ENCODE results near the gene ZNF646.
A peak's percentile ranks its signal among the peaks of the same experiment; 100 is the strongest.

ZNF646 gene

GRCh38 chr16:31063843-31064611 lies 10.2 kb upstream of the ZNF646 start:
- DNase-seq: no peak

DNA sequence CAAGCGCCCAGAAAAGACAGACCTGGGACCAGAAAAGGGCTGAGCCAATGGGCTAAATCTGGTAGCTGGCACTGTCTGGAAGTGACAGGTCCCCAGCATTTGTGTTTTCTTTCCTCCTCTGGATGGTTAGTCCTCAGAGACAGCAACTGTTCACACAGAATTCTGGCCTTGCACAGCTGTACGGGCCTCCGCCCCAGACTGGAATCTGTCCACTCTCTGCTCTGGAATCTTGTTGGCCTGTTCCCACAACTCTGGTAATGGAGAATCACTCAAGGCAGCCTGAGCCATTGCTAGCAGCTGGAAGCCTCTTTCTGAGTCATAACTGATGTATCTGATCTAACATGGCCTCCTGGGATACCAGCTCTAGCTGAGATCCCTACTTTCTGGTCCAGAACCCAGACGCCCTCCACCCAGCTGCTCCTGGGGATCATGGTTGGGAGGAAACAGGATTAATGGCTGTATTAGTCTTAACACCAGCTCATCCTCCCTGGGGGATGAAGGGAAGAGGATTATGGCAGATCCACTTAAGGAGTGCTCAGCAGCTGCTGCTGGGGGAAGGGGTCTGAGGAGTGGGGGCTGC lies 9.2 kb upstream of the ZNF646 start:
- DNase-seq: no peak

DNA sequence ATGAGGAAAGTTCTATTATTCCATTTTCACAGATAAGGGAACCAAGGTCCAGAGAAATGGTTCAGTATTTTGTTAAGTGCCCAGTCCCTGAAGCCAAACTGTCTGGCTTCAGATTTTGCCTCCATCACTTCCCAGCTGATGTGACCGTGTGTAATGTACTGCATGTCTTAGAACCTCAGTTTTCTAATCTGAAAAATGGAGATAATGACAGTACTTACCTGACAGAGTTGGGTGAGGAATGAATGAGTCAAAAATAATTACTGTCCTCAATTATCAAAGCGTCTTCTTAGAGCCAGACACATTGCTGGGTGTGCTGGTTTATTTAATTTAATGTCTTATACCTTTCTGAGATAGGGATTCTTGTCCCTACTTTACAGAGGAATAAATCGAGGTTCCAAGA lies 6.9 kb upstream of the ZNF646 start:
- DNase-seq: no peak

- DNase-seq: peak; percentile 33 to 58 (median 47)
Observed at GRCh38 chr16:31071861-31072260, 2.4 kb upstream of the ZNF646 start.

DNA sequence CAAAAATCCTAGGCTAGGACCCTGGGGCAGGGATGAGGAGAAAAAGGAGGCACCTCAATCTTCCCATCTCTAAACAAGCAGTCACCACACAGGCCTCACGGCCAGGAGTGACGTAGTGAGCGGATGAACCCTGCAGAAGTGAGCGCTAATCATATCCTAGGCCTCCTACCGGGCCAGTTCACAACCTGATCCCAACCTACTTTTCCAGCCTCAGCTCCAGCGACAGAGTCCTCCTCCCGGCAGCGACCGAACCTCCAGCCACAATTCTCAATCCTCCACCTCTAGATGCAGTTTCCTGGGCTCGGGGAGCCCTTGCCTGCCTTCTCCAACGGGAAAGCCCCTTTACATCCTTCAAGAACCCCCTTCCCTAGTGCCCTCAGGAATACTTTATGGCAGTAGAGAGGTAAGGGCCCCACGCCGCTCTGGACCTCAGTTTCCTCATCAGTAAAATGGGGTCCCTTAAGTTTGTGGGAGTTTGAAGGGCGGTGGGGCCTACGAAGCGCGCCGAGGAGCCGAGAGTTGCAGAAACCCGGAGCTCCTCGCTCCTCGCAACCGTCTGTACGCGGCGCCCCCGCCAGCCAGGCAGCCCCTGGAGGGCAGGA lies 1.6 kb upstream of the ZNF646 start:
- peak in 2 of 3 donors; percentile 32 to 43 for DNase-seq

DNA sequence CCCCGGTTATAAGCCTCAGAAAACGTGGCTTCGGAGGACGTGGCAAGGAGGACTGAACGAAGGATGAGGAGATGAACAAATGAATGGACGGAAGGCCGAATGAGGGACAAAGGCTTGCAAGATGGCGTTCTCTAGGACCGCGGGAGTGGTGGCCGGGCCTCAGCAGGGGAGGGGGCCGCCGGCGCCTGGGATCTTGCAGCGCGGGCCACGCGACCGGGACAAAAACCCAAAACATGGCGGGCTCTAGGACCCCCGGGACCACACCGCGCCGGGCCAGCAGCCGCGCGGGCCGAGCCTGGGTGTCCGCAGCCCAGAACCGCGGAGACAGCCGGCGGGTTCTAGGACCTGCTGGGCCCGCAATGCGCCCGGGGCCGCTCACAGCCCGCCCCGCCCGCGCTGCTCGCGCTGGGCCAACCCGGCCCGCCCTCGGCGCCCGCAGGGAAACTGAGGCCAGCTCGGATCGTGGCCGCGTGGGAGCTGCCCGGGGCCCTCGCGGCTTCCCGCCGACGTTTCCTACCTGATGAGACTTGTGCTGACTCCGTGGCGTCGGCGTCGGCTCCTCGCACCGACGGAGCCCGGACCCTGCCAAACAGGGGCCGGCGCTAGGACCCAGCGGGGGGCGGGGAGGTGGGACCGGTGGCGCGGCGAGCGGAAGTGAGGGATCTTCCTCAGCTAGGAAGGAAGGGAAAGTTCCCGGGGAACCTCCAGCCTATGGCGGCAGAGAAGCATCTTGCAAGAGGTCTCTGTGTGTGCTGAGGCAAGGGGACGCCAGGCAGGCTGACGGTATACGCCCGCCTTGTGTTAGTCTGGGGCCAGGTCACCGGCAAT lies 866 bp upstream of the ZNF646 start:
- DNase-seq: peak; percentile 96 to 98 (median 96)

DNA sequence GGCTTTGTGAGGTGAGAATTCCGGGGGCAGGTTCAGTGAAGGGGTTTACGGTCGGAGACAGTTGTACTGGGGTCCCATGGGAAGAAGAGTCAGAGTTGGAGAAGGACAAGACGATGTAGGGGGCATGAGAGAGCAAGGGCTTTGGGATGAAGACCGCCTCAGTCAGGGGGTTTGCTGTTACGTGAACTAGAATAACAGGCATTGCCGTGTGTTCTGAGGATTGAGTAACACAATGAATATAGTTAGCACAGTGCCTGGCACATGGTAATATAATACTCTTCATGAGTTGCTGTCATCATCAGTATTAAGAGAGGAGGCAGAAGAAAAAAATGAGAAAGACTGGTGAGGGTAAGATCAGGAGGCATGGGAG lies 577 bp downstream of the ZNF646 start:
- no peak for DNase-seq

DNA sequence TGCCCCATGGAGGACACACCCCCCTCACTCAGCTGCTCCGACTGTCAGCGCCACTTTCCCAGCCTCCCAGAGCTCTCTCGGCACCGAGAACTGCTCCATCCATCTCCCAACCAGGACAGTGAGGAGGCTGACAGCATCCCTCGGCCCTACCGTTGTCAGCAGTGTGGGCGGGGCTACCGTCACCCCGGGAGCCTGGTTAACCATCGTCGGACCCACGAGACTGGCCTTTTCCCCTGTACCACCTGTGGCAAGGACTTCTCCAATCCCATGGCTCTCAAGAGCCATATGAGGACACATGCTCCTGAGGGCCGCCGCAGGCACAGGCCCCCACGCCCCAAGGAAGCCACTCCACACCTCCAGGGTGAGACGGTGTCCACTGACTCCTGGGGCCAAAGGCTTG lies 2.1 kb downstream of the ZNF646 start:
- no peak for DNase-seq

GRCh38 chr16:31077024-31077423 lies 2.8 kb downstream of the ZNF646 start:
- no peak for DNase-seq

GRCh38 chr16:31077592-31078396 lies 3.6 kb downstream of the ZNF646 start:
- DNase-seq: no peak

DNA sequence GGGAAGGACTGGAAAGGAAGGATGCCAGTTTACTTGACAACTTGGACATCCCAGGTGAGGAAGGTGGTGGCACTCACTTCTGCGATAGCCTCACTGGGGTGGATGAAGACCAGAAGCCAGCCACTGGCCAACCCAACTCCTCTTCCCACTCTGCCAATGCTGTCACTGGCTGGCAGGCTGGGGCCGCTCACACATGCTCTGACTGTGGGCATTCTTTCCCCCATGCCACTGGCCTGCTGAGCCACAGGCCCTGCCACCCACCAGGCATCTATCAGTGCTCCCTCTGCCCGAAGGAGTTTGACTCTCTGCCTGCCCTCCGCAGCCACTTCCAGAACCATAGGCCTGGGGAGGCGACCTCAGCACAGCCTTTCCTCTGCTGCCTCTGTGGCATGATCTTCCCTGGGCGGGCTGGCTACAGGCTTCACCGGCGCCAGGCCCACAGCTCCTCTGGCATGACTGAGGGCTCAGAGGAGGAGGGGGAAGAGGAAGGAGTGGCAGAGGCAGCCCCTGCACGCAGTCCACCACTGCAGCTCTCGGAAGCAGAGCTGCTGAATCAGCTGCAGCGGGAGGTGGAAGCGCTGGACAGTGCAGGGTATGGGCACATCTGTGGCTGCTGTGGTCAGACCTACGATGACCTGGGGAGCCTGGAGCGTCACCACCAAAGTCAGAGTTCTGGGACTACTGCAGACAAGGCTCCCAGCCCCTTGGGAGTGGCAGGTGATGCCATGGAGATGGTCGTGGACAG lies 4.5 kb downstream of the ZNF646 start:
- no peak for DNase-seq

DNA sequence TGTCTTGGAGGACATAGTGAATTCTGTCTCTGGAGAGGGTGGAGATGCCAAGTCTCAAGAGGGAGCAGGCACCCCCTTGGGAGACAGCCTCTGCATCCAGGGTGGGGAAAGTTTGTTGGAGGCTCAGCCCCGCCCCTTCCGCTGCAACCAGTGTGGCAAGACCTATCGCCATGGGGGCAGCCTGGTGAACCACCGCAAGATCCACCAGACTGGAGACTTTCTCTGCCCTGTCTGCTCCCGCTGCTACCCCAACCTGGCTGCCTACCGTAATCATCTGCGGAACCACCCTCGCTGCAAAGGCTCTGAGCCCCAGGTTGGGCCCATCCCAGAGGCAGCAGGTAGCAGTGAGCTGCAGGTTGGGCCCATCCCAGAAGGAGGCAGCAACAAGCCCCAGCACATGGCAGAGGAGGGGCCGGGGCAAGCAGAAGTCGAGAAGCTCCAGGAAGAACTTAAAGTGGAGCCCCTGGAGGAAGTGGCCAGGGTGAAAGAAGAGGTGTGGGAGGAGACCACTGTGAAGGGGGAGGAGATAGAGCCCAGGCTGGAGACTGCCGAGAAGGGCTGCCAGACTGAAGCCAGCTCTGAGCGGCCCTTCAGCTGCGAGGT lies 5.2 kb downstream of the ZNF646 start:
- peak in 1 of 3 donors; percentile 15 for DNase-seq

- no peak for DNase-seq
Observed at GRCh38 chr16:31080035-31080629, 5.9 kb downstream of the ZNF646 start.

DNA sequence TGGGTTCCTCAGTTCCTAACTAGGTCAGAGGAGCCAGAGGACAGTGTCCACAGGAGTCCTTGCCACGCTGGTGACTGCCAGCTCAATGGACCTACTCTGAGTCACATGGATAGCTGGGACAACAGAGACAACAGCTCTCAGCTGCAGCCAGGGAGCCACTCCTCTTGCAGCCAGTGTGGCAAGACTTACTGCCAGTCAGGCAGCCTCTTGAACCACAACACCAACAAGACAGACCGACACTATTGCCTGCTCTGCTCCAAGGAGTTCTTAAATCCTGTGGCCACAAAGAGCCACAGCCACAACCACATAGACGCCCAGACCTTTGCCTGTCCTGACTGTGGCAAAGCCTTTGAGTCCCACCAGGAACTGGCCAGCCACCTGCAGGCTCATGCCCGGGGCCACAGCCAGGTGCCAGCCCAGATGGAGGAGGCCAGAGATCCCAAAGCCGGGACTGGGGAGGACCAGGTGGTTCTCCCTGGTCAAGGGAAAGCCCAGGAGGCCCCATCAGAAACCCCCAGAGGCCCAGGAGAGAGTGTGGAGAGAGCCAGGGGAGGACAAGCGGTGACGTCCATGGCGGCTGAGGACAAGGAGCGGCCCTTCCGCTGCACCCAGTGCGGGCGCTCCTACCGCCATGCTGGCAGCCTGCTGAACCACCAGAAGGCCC lies 6.7 kb downstream of the ZNF646 start:
- DNase-seq: no peak

GRCh38 chr16:31081428-31082351 lies 7.5 kb downstream of the ZNF646 start:
- DNase-seq: peak; percentile 44 to 50 (median 47)

- DNase-seq: no peak
Observed at GRCh38 chr16:31082368-31083045, 8.3 kb downstream of the ZNF646 start.

DNA sequence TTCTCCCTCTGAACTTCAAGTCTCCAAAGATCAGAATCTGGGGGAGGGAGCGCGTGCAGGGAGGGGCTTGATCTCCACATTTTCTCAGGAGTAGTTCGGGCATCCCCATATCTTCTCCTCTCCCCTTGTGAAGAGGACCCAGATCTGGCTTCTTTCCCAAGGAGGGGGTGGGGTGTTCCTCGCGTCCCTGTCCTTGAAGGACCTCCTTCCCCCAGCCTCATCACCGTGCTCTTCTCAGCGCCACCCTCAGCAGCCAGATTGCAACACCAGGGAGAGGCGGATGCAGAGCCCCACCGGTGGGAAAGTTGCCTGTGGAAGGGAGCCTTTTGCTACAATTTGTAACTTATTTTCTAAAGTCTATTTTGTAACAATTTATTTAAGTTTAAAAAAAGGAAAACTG lies 8.9 kb downstream of the ZNF646 start:
- no peak for DNase-seq

- DNase-seq: no peak
Observed at GRCh38 chr16:31083556-31083955, 9.3 kb downstream of the ZNF646 start.

- DNase-seq: no peak
Observed at GRCh38 chr16:31083981-31084380, 9.8 kb downstream of the ZNF646 start.

All from suppressor macrophage treated with lipopolysaccharide for 1 hour (primary cell).